ENCODE measurements around the gene AQP12A.

Gene AQP12A

GRCh38 chr2:240725671-240726070 is 34.0 kb downstream of the AQP12A start:
- no peak for DNase-seq

GRCh38 chr2:240726876-240727275 is 35.2 kb downstream of the AQP12A start:
- DNase-seq, result no peak

GRCh38 chr2:240727439-240727838 is 35.8 kb downstream of the AQP12A start:
- DNase-seq, result no peak

GRCh38 chr2:240727913-240728312 is 36.2 kb downstream of the AQP12A start:
- no peak for DNase-seq

GRCh38 chr2:240728361-240728760 is 36.7 kb downstream of the AQP12A start:
- DNase-seq, result no peak

GRCh38 chr2:240728827-240729226 is 37.2 kb downstream of the AQP12A start:
- DNase-seq, result no peak

GRCh38 chr2:240730501-240731177 is 39.0 kb downstream of the AQP12A start:
- no peak for DNase-seq

GRCh38 chr2:240731178-240731545 is 39.5 kb downstream of the AQP12A start:
- no peak for DNase-seq

- no peak for DNase-seq
Observed at GRCh38 chr2:240732184-240732583, 40.5 kb downstream of the AQP12A start.

GRCh38 chr2:240732911-240733622 is 41.4 kb downstream of the AQP12A start:
- no peak for DNase-seq

GRCh38 chr2:240733803-240734495 is 42.3 kb downstream of the AQP12A start:
- DNase-seq, result no peak

GRCh38 chr2:240734756-240735155 is 43.1 kb downstream of the AQP12A start:
- no peak for DNase-seq

GRCh38 chr2:240735476-240735875 is 43.8 kb downstream of the AQP12A start:
- no peak for DNase-seq

GRCh38 chr2:240736281-240737250 is 44.9 kb downstream of the AQP12A start:
- no peak for DNase-seq

- DNase-seq, result no peak
Observed at GRCh38 chr2:240737512-240737911, 45.8 kb downstream of the AQP12A start.

- DNase-seq, result no peak
Observed at GRCh38 chr2:240737958-240738357, 46.3 kb downstream of the AQP12A start.

GRCh38 chr2:240739797-240740196 is 48.1 kb downstream of the AQP12A start:
- no peak for DNase-seq

GRCh38 chr2:240741091-240741490 is 49.4 kb downstream of the AQP12A start:
- DNase-seq, result no peak

GRCh38 chr2:240742602-240743095 is 51.0 kb downstream of the AQP12A start:
- DNase-seq, result no peak

GRCh38 chr2:240745456-240745855 is 53.8 kb downstream of the AQP12A start:
- DNase-seq, result no peak

- DNase-seq, result no peak
Observed at GRCh38 chr2:240745962-240746361, 54.3 kb downstream of the AQP12A start.

- DNase-seq, result no peak
Observed at GRCh38 chr2:240746671-240747070, 55.0 kb downstream of the AQP12A start.

- no peak for DNase-seq
Observed at GRCh38 chr2:240747256-240747655, 55.6 kb downstream of the AQP12A start.

Data from NCI-H2227 treated with DMSO at 0.1 percent for 48 hours (cell line).